Amniotic epithelial cell (primary cell): ENCODE measurements around the gene NME3.
"Not testable (repeated sequence)": the region's sequence is repeated elsewhere in the genome, so short reads cannot be mapped to it uniquely, and the experiment has no call there.

ENCODE experiments used
- DNase-seq: peaks from one replicate; pipeline ENCODE4 v3.0.0-alpha.2; 2010; ENCODE audit warnings: low read depth

NME3 gene

DNA sequence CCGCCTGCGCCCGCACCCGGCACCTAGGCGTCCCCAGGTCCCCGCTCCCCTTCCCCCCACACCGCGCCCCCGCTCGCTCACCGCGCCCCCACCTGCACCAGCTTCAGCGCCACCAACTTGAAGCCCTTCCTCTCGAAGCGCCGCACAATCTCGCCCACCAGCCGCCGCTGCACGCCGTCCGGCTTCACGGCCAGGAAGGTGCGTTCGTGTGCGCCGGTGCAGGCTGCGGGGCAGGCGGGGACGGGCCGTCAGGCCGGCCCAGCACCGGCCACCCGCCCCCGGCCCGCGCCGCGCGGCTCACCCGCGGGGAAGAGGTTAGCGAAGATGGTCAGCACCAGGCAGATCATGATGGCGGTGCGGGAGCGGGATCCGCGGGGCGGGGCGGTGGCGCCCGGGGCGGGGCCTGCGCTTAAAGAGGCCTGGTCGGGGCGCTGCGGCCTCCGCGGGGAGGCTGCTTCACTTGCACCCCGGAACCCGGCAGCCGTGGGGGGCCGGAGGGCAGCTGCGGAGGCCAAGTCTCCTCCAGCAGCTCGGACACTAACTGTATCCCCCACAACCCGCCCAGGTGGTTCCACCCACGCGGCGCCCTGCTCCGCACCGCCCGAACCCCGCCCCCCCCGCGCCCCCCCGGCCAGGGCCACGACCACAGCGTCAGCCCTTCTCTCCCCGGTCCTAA, at the start of gene NME3:
TSS of gene NME3 (minus strand) at position 356 of the 676 bp plus-strand sequence. CDS start at position 347, 9 bp downstream.
- peak; percentile 64 for DNase-seq

DNA sequence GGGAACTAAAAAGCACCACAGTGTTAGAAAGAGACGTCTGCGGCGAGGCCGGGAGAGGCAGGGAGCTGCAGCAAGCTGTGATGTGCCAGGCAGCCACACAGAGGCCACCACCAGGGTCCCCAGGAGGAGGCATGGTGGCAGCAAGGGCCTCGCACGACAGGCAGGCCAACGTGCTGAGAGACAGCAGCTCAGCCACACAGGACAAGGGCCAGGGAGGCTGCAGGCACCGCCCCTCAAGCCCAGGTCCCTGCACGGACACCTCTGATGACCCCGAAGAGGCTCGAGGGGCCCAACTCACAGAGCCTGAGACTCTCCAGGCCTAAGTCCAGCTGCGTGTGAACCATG, 49.6 kb upstream of the NME3 start:
- no peak for DNase-seq

DNA sequence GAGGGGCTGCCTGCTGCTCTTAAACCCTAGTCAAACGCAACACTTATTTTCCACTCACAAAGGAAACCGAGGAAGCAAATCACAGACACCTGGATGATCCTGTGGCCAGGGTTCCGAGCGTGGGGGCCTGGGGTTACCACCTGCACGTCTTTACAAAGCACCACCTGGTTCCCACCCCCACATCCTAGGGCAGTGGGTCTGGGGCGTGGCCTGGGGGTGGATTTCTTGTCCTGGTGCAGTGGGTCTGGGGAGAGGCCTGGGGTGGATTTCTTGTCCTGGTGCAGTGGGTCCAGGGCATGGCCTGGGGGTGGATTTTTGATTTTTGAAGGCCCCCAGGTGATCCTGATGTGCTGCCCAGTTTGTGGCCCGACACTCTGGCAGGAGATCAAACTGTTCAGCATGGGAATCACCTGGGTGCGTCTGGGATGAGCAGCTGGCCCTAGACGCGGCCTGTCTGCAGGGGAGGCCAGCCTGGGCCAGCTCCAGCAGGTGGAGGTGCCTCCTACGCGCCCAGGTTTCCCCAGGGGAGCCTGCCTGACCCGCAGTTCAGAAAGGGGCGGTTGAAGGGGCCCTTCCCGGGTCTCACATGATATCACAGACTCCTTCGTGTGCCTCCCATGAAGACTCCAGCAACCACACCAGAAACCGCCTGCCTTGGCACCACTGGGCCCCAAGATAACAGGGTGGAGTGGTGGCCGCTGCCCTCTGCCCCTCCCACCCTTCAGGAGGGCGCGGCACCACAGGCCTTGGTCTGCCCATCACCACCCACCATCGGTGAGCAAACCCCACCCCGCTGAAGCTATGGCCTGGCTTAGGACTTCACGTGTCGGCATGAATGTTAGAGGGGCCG, 49.0 kb upstream of the NME3 start:
- no peak for DNase-seq

DNA sequence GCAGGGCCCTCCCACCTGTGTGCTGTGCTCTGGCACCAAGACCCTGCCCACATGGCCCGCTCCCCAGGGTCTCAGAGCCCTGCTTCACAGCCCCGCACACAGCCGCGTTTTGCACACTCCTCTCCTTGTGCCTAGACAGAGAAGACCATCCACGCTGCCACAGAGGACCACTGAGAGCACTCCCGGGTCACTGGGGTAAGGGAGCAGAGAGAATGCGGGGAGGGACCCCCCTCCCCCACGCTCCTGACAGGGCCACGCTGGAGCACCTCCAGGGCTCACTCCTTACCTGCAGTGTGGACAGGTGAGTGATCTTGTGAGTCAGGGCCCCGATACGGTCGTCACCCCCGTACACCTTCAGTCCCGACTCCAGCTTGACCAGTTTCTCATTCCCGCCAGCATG, 48.3 kb upstream of the NME3 start:
- no peak for DNase-seq

DNA sequence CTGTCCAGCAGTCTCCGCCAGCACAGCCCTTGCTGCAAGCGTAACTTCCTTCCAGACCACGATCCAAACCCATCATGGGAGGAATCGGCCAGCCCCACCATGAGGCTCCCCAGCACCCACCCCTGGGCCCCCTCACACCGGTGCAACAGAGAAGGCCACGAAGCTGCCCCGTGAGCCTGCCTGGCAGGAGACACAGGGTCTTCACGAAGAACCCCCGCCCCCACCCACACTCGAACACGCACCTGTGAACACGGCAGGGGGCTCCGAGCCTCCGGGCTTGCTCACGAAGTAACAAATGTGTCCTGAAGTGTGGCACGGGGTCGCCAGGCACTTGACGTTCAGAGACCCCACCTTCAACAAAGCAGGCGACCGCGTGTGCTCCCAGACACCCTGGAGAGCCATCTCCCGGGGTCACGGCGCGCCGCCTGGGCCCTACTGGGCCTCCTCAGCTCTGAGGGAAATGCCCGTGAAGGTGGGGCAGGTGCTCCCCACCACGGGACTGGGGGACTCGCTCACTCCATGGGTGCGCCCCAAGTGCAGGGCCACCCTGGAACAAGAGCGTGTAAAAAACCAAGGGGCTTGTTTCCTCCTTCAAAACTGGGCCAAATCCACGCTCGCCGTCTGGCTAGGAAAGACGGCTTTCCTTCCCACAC, 47.7 kb upstream of the NME3 start:
- DNase-seq: no peak

DNA sequence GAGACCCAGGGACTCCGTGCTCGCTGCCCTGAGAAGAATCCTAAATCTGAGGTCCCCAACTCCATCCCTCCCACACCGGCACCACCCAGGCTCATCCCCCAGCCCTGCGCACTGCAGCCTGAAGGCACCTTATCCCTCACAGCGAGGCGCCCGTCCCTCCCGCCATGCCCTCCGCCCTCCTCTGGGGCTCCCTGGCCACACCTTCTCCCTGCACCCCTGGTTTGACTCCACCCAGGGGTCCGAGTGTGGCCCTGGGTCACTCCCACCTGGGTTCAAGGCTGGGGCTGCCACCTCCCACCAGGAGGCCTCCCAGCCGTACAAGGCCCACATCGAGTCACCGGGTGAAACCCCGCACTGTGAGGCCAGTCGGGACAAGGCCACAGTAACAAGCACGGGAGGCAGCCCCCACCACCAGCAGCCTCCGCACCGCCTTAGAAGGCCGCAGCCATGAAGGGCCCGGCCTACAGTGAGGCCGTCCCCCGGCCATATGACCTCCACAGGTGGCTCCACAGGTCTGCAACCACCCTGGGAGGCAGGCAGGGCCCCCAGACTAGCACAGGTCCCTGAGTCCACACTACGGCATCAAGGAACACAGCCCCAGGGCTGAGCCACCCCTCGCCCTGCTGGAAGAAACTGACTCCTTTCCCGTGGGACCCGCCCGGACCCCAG, 47.0 kb upstream of the NME3 start:
- no peak for DNase-seq

DNA sequence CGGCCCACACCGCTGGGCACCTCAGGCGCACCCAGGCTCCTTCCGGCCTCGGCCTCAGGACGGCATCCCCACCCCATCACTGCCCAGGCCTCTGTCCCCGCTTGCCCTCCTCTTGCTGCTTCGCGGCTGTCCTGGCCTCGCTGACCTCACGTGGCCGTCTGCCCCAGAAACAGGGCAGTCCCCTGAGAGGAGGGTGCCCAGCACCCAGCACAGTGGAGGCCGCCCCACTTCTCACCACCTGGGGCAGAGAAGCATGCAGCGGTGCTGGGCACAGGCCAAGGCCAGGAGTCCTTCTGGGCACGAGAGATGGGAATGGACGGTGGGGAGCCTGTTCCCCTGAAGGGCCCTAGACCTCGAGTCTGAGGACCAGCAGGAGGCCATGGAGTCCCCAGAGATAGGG, 46.4 kb upstream of the NME3 start:
- no peak for DNase-seq

DNA sequence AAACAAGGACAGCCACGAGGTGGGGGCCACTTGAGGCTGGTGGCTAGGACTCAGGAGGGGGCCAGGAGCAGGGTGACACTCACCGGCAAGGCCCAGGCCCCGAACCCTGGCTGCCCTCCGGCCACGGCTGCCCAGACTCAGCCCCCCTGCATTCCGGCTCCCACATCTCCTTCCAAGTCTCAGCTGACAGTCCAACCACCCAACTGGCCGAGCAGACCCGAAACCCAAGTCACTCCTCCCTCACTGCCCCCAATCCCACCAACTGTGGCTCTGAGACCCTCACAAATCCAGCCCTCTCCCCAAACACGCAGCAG, 45.9 kb upstream of the NME3 start:
- no peak for DNase-seq

DNA sequence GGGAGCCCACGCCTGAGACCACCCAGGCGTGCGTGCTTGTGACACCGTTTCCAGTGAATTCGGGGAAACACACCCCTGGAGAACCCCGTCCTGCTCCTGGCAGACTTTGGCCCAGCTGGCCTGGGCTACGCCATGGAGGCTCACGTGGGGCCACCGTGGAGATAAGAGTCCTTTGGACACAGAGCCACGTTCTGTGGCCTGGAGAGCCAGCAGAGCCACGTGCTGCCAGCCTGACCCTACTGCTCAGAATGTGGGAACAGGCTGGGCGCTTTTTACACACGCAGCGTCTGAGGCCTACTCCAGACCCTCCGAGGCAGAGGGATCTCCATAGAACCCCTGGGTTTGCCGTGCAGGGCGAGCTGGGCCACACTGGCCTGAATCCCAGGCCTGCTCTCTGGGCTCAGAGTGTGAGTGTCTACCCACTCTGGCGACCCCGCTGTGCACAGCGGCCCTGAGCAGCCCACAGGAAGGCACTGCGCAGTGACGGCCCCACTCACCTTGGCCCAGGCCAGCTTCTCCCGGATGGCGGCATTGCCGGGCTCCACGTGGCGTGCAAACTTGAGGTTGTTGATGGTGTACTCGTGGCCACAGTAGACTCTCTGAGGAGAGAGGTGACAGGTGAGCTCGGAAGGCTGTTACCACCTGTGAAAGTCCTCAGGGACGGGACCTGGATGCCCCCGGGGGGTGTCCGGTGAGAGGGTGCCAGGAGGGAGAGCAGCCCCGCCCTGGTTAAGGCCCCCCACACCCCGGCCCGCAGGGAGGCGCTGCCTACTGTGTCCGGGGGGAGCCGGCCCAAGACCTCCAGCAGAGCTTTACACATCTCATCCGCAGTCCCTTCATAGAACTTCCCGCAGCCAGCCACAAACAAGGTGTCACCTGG, 45.3 kb upstream of the NME3 start:
- no peak for DNase-seq

DNA sequence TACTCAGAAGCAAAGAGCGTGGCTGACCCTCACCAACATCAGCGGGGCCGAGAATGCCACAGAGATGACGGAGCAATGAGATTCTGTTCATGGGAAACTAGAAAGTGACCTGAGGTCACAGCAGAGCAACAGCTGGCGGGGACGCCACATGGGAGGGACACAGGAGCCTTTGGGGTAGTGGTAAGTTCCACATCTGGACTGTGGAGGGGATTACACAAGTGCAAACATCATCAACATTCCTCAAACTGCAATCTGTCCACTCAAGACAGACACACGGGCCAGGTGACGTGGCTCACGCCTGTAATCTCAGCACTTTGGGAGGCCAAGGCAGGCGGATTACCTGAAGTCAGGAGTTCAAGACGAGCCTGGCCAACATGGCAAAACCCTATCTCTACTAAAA, 44.1 kb upstream of the NME3 start:
- DNase-seq: no peak

DNA sequence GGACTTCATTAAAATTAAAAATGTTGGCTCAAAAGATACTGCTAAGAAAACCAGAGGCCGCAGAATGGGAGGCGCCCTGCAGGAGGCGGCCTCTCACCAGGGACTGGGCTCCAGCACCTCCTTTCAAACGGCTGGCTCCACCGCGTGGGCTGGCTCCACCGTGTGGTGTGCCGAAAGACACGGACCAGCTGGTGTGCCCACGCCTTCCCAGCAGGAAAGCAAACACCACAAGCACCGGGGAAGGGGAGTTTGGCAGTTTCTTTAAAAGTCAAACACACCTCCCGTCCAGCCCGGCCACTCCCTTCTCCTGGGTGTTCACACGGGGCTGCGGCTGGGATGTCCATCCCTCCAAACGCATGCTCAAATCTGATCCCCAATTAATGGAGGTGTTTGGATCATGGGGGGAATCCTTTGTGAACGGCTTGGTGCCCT, 41.4 kb upstream of the NME3 start:
- peak; percentile 73 for DNase-seq

DNA sequence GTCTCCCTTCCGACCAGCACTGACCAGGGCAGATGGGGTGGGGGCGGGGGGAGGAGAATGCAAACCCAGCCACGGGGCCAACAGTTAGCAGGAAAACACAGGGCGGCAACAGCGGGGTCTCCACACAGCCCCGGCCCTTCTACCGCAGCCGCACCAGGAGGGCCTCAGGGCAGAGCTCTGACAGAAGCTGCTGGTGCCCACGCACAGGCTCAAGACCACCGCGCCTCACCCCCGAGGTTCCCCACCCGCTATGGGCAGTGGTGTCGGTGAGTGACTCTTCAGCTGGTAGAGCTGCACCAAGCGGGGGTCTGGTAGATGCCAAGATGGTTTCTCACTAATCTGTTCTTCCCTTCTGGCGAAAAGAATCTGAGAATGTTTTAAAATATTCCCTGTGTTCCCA, 39.2 kb upstream of the NME3 start:
- no peak for DNase-seq

DNA sequence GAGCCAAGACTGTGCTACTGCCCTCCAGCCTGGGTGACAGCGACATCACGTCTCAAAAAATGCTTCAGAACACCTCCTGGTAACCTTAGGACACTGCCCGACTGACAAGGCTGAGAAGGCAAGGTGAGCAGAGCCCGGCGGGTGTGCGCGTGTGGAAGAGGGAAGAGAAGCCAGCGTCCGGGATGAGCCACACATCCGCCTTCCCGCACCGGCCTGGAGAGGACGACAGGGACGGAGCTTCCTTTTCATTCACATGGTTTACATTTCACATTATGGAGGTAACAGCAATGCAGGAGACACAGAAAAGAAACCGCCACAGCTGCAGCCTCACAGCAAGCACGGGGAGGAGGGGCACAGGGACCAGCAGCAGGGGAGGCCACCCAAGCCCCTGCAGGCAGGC, 38.8 kb upstream of the NME3 start:
- DNase-seq: no peak

DNA sequence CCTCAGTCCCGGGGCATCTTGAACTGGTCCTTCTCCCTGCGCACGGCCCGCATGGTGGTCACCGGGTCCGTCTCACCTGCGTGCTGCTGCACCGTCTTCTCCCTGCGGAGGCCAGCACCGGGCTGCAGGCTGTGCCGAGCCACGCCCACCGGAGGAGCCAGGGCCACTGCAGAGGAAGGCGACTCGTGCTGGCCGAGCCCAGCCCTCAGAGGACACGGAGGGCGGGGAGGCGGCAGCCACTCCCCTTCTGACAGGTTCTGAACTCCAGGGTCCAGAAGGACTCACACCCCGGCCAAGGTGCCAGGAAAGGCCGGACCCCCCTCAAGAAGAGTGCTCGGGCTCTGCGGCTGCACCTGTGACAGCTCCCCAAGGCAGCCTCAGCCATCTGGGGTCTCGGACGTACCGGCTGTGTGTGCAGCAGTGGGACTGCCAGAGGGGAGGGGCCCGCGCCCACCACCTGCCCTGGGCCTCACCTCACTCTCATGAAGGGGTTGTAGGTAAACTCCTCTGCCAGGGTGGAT, 38.0 kb upstream of the NME3 start:
- no peak for DNase-seq

DNA sequence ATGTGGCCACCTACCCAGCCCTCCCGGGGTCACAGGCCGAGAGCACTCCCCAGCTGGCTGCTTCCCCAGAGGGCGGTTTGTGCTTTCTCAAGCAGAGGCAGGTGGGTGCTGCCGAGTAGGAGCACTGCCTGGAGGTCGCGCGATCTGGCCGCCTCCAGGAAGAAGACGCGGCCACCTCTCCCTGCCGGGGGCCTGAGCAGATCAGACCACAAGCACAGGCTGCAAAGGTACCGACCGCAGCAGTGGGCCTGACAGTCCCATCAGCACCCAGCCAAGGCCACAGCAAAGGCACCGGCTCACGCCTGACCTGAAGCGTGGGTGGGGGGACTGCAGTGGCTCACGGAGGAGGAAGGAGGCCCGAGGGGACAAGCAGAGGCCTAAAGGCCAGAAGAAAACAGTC, 37.3 kb upstream of the NME3 start:
- DNase-seq: no peak

DNA sequence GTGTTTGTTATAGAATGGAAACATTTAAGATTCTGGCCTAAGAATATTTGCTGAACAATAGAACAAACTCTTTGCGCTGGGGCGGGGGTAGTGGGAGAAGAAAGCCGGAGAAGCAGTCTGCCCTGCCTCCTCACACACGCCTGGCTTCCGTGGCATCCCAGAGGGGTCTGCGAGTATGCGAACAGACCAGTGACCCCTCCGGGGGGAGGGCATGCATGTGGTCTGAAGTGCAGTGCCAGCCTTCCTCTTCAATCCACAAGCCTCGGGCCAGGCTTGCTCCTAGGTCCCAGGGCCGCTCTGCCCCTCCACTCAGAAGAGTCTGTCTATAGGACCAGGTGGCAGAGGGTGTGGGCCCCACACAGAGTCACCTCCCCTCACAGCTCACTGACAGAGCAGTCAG, 36.3 kb upstream of the NME3 start:
- no peak for DNase-seq

DNA sequence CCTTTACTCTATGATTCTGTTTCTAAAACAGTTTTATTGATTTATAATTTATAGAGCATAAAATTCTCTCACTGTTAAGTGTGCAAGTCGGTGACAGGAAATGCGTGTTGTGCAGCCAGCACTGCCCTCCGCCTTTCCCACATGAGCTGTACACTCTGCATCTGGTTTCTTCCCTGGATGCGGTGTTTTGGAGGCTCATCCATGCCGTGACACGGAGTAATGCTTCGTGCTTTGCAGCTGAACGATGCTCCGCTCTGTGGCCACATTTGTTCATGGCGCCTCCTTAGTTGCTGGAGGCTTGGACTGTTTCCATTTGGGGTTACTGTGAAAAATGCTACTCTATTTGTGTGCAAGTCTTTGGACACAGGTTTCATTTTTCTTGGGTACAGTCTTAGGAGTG, 29.4 kb upstream of the NME3 start:
- DNase-seq: no peak

DNA sequence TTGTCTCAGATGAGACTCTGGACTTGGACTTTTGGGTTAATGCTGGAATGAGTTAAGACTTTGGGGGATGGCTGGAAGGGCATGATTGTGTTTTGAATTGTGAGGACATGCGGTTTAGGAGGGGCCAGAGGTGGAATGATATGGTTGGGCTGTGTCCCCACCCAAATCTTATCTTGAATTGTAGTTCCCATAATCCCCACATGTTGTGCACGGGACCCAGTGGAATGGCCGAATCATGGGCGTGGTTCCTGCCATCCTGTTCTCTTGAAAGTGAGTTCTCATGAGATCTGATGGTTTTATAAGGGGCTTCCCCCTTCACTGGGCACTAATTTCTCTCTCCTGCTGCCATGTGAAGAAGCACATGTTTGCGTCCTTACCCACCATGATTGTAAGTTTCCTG, 27.9 kb upstream of the NME3 start:
- not testable (repeated sequence) for DNase-seq

DNA sequence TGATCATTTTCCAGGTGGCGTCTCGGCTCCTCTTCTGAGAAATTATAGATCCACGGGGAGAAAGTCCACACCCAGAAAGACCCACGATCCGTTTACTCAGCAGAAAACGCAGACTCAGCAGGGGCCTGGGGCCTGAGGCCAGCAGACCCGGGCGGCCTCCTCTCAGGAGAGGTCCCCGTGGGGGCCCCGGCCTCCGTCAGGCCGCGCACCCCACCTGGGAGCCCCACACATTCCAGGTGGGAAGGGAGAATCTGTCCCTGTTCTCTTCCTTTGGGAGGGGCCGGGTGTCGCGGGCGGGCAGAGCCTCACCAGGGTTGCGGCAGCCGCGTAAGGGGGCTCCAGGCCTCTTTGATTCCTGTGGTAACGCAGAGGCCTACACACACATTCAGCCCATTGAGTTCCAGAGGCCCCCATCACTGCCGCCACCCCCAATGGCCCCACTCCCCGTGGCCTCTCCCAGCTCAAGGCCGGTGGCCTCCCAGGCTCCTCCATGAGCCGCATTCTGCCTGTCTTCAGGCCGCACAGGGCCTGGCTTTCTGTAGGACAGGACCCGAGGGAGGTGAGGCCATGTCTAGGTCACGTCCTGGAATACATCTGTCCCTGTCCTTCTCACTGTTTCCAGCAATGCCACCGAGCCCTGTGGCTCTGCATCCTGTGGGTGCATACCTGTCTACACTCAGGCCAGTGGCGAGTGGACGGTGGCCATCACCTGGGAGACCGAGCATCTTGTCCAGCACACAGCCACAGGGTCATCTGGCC, 23.7 kb upstream of the NME3 start:
- DNase-seq: no peak

DNA sequence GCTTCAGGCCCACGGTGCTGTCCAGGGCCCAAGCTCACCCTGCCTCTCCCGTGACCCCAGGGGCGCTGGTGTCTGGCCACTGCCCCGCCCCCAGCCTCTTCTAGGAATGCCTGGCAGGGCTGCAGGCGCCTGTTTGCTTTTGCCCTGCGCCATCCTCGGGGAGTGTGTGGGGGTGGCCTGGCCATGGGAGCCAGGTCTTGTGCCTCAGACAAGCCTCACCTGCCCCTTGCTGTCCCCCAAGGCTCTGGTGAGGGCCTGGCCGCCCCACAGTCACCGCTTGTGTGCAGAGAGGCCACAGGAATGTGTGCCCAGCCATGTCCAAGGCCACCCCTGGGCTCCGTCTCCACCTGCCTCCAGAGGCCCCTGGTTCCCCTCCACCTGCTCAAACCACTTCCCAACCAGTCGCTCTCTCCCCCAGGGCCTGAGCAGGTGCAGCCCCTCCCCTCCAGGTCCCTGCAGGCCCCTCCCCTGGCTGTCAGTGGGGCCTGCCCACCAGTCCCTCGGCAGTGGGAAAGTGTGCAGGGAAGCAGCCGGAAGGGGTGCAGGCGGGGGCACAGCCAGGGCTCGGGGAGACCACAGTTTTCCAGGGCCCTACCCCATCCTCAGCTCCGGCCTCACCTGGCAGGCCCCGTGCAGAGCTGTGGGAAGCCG, 23.0 kb upstream of the NME3 start:
- DNase-seq: no peak
